ENCODE measurements around the gene AGBL1.

The AGBL1 gene

DNA sequence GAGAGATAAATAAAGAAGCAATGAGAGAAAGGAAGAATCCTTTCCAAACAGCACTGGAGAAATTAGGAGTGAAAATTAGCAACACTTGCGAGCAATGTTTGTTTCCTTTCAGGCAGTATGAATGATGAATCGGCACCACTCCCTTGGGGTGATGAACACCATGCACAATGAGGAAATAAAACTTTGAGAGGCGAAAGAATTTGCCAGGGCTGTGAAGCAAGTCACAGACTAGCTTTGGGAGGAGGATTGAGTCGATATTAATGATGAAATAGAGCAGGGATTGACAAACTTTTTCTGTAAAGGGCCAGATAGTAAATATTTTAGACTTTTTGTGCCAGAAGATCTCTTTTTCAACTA lies 237.7 kb downstream of the AGBL1 start:
- no peak for DNase-seq
- TF ChIP-seq POLR2A (IDR thresholded peaks at IDR 0.05; ENCODE audit: low read length) (no peak), GATA1 (IDR thresholded peaks at IDR 0.05; ENCODE audit: low read depth, low read length) (no peak)

DNA sequence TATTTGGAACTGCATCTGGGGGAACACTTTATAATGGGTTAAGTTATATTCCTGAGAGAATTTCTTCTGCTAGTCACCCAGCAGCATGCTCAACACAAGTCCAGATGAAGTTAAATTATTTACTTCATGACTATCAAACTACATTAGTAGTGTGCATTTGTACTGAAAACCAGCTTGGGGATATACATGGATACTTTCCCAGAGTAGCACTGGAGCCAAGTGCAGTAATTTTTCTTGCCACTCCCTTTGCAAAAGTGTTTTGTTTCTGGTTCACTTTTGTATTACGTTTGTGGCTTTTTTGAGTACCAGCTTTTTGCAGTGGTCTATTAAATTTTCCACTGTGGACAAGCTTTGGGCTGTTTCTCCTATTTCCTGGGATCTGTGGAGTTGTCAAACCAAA lies 243.0 kb downstream of the AGBL1 start:
- DNase-seq: no peak
- TF ChIP-seq GATA1 (IDR thresholded peaks at IDR 0.05; ENCODE audit: low read depth, low read length) (no peak), POLR2A (IDR thresholded peaks at IDR 0.05; ENCODE audit: low read length) (no peak)

DNA sequence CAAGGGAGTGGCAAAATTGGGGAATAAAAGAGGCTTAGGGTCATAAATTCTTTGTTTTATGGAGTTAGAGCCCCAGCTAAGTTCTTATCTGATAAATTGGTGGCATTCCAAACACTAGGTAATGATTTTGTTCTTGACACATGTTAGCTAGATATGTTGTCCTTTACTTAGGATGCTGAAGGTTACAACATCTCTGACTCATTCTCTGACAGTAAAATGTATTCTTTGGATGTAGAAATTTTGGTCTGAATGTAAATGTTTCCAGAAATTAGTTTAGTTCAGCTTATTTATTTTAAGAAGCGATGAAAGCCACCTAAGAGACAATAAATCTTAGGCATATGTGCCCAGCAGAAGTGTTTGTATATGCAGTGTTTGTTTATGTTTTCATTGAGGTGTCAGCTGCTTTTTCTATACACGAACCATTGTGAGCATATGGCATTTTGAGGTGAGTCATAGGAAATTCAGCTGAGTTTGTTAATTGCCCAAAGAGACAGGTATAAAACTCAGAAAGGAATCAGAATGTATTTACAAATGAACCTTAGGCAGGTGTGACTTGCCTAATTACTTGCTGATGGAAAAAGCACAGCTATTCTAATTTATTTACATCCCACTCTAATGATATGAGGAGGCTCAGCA lies 247.7 kb downstream of the AGBL1 start:
- no peak for TF ChIP-seq GATA1 (IDR thresholded peaks at IDR 0.05; ENCODE audit: low read depth, low read length)
- no peak for TF ChIP-seq POLR2A (IDR thresholded peaks at IDR 0.05; ENCODE audit: low read length)
- no peak for DNase-seq

DNA sequence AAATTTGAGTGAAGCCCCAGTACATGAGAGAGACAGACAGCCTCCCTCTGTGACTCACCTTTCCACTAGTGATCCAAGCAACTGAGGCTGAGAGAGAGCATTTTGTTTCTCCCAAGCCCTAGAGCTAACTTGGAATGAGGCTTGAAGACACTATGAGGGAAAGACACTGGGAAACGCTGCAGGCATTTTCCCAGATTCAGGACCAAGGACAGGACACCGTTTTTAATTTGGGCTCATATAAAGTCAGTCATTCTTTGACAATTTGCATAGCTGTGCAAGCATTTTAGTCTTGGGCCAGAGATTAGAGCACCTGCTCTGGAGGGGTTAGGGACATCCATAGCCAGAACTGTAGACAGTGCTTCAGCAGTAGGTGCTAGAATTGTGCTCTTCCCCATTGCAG lies 249.0 kb downstream of the AGBL1 start:
- DNase-seq: no peak
- TF ChIP-seq GATA1 (IDR thresholded peaks at IDR 0.05; ENCODE audit: low read depth, low read length) (no peak), POLR2A (IDR thresholded peaks at IDR 0.05; ENCODE audit: low read length) (no peak)

DNA sequence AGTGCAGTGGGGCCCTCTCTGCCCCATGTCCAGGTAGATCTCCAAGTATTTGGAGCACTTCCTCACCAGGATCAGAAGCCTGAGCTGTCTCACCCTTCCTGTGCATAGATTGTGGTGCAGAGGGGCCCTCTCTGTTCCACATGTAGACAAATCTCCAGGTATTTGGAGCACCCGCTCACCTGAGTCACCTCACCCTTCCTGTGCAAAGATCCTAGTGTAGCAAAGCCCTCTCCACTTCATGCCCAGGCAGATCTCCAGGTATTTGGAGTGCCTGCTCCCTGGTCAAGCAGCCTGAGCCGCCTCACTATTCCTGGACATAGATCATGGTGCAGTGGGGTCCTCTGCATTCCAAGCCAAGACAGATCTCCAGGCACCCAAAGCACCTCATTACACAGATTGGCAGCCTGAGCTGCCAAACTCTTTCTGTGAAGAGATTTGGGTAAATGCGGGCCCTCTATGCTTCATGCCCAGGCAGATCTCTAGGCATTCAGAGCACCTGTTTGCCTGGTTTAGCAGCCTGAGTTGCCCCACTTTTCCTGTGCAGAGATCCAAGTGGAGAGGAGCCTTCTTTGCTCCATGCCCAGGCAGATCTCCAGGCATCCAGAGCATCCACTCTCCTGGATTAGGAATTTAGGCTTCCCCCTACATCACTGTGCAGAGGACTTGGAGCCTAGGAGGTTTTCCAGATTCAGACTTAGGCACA lies 249.8 kb downstream of the AGBL1 start:
- no peak for TF ChIP-seq POLR2A (IDR thresholded peaks at IDR 0.05; ENCODE audit: low read length)
- no peak for TF ChIP-seq GATA1 (IDR thresholded peaks at IDR 0.05; ENCODE audit: low read depth, low read length)
- no peak for DNase-seq

DNA sequence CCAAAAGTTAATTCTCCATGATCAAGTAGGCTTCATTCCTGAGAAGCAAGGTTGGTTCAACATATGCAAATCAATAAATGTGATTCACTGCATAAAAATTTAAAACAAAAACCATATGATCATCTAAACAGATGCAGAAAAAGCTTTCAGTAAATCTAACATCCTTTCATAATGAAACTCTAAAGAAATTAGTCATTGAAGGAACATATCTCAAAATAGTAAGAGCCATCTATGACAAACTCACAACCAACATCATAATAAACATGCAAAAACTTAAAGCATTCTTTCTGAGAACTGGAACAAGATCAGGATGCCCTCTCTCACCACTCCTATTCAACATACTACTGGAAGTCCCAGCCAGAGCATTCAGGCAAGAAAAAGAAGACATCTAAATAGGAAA lies 254.1 kb downstream of the AGBL1 start:
- no peak for DNase-seq
- no peak for TF ChIP-seq GATA1 (IDR thresholded peaks at IDR 0.05; ENCODE audit: low read depth, low read length)
- TF ChIP-seq POLR2A (IDR thresholded peaks at IDR 0.05; ENCODE audit: low read length): no peak

DNA sequence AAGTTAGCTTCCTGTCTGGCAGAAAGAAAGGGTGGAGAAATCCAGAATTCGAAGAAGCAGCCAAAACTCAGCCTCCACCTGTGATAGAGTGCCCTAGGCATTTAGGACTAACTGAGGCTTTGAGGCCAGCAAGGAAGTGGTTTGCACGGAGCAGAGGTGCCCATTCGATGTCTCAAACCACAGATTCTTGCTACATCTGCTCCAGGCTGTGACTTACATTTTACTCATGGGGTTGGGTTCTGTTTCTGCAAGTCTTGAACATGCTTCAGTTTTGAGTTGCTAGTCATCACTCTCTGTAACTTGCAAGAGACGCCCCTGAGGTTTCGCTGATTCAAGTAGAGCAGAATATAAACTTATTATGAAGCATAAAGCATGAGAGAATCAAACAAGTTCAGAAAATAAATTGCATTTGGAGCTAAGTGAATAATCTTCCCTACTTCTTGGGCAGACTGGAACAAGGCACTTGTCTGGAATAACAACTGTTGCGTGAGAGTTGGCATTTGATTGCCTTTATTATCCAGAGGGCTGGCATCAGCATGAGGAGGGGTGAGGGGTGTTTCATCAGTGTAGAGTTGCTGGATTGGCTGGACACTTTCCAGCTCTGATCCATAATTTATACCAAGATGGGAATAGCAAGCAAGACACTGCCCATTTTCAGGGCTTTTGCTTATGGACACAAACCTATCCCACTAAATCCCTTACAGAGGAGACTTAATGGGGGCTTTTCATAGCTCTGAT lies 256.5 kb downstream of the AGBL1 start:
- TF ChIP-seq POLR2A (IDR thresholded peaks at IDR 0.05; ENCODE audit: low read length) (no peak), GATA1 (IDR thresholded peaks at IDR 0.05; ENCODE audit: low read depth, low read length) (no peak)

DNA sequence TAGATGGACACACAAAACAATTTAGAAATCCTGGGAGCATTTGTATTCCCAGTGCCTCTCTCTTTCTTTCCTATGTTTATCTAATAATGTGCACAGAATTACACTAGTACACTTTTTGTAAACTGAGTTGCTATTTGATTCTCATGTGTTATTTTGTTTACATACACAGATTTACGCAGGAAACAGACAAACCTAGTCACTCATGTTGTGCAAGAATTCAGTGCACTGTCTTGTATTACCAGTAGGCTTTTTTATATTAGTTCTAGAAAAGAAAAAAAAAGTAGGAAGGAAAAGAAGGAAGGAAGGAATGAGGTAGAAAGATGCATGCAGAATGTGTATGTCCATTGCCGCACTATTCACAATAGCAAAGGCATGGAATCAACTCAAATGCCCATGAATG lies 257.4 kb downstream of the AGBL1 start:
- no peak for TF ChIP-seq GATA1 (IDR thresholded peaks at IDR 0.05; ENCODE audit: low read depth, low read length)
- no peak for TF ChIP-seq POLR2A (IDR thresholded peaks at IDR 0.05; ENCODE audit: low read length)
- DNase-seq: no peak

More for the DNA sequence above, 256.5 kb downstream of the AGBL1 start:
- DNase-seq: no peak

DNA sequence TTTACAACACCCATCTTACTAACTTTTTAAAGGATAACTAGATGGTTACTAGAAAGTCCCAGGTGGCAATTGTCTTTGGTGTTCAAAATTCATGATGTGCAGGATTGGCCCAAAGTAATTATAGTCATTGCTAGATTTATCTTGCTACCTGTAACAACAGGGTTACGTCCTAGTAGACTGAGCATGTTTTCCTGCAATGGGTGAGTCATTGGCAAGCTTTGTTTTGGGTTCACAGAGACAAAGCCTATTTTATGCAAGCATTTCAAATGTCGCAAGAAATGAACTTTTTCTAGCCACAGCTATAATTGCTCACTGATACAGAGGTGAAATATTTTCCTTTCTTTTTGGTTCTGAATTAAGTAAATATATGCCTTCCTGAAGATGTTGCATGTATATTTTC lies 267.6 kb downstream of the AGBL1 start:
- TF ChIP-seq POLR2A (IDR thresholded peaks at IDR 0.05; ENCODE audit: low read length): no peak
- TF ChIP-seq GATA1 (IDR thresholded peaks at IDR 0.05; ENCODE audit: low read depth, low read length): no peak
- no peak for DNase-seq

DNA sequence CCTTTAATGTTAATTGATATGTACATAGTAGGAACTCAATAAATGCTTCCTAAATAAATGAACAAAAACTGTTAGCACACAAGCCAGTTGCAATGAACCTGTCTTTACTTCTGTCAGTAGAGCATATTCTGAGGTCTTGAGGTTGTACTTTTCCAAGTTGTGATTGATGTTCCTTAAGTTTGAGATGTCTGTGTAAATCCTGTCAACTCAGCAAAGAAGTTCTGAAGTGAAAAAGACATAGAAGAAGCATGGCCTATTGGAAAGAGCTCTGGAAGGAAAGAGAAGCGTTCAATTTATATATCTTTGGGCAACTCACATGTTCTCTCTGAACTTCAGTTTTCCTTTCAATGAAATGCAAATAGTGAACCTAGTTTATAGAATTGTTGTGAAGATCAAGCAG lies 269.9 kb downstream of the AGBL1 start:
- no peak for DNase-seq
- TF ChIP-seq POLR2A (IDR thresholded peaks at IDR 0.05; ENCODE audit: low read length) (no peak), GATA1 (IDR thresholded peaks at IDR 0.05; ENCODE audit: low read depth, low read length) (no peak)

DNA sequence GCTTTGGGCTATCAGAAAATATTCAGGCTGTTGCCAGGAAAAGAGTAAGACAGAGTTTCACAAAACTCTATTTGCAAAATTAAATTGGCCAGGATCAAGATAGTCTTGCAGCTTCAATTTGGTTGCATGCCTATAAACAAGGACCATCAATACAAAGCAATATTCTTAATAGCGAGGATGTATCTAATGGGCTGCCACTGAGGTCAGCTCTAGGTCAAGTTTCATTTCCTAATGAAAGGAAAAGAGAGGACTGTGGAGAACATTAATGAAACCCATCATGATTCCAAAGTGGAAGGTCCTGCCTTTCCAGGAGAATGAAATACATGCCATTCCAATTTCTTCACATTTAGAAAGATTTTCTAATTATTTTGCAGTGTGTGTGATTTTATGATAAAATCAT lies 273.5 kb downstream of the AGBL1 start:
- DNase-seq: no peak
- TF ChIP-seq GATA1 (IDR thresholded peaks at IDR 0.05; ENCODE audit: low read depth, low read length): no peak
- TF ChIP-seq POLR2A (IDR thresholded peaks at IDR 0.05; ENCODE audit: low read length): no peak

DNA sequence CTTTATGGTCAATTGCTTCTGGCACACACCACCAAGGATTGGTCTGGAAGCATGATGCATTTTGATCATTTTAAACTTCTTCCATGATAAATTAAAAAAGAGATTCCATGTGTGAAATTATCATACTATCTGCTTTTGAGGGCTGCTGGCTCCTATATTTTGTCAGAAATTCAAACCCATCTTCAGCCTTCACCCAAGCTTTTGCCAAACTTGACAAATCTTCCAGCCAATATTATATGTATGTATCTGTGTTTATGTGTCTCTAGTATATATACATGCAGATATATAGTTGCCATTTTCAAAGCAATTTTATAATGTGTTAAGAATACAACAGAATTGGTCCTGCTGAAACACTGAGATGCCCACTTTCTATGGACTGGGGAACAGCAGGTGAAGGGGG lies 275.7 kb downstream of the AGBL1 start:
- no peak for DNase-seq
- TF ChIP-seq GATA1 (IDR thresholded peaks at IDR 0.05; ENCODE audit: low read depth, low read length) (no peak), POLR2A (IDR thresholded peaks at IDR 0.05; ENCODE audit: low read length) (no peak)

DNA sequence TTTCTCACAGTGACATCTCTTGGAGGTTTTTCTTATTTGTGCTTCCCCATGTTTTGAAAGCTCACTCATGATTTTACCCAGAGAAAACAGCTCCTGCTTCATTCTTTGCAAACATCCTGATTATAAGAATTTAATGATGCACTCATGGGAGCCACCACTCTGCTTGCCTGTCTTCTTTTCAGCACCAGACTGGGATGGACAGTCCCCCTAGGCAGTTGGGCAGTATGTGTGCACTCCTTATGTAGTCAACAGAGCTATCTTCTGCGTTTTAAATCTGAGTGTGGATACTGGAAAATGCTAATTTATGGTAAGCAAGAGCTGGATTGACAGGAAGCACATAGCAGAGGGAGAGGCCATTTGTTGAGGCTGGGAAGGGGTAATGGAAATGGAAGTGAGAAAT lies 276.1 kb downstream of the AGBL1 start:
- no peak for TF ChIP-seq GATA1 (IDR thresholded peaks at IDR 0.05; ENCODE audit: low read depth, low read length)
- TF ChIP-seq POLR2A (IDR thresholded peaks at IDR 0.05; ENCODE audit: low read length): no peak
- no peak for DNase-seq

DNA sequence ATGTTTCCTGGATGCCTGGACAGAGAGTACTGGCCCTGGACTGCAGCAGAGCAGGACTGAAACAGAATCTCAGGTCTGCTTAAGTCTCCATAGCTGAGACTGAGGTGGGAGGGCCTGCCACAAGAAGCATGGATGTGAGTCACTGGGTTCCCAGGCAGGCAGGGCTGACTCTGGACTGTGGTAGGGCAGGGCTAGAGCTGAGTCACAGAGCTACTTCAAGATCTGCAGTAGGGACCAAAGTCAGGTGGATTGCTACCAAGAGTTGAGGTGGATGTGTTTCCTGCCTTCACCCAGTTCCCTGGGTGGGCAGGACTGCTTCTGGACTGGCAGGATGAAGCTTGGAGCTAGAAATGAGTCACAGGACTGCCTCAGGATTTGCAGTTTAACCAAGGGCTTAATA lies 282.9 kb downstream of the AGBL1 start:
- TF ChIP-seq POLR2A (IDR thresholded peaks at IDR 0.05; ENCODE audit: low read length) (no peak), GATA1 (IDR thresholded peaks at IDR 0.05; ENCODE audit: low read depth, low read length) (no peak)
- no peak for DNase-seq

DNA sequence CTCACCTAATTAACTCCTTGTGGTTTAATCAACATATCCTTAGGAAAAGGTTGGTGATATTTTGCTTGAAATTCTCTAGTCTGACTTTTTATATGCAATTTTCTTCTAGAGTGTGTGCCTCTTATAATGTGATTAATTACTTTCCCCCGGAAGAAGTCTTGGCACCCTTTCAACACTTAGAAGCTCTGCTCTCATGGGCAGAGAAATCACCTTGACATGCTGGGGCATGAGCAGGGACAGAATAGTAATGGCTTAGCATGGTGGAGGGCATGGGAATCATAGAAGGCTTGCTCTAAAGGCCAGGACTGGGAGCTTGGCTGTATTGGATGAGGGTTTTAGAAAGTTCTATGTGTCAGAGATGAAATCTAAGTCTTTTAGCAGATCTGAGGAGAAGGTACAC lies 293.5 kb downstream of the AGBL1 start:
- DNase-seq: no peak

More for the DNA sequence above, 293.5 kb downstream of the AGBL1 start:
- no peak for TF ChIP-seq GATA1 (IDR thresholded peaks at IDR 0.05; ENCODE audit: low read depth, low read length)
- TF ChIP-seq POLR2A (IDR thresholded peaks at IDR 0.05; ENCODE audit: low read length): no peak
